A673 (cell line): ENCODE measurements around the gene TMEM273. TPM values are rescaled to one million over a fixed set of nuclear protein-coding genes. Genes with fewer than 3 reads are reported as not detected.

Experiments used
- BruUV-seq: library from RNA; stranded (reverse); fragments of 400-500 nt; replicated peaks from 2 replicates; lab custom pipeline; 2021; lab: Mats Ljungman, UMichigan
- CTCF ChIA-PET: fragments of 300-600 bp; sonication (Branson Sonifier 250); formaldehyde crosslinking; loops from one replicate; lab custom pipeline; 2022; ENCODE audit warnings: antibody characterized with exemption; lab: Charles Lee
- POLR2A ChIA-PET: fragments of 300-600 bp; sonication (Branson Sonifier 250); formaldehyde crosslinking; loops from one replicate; lab custom pipeline; 2022; ENCODE audit warnings: antibody characterized with exemption; ENCODE audit not compliant: low non-redundant PET; lab: Charles Lee
- DNase-seq: peaks from one replicate; pipeline ENCODE4 v3.0.0-alpha.2; 2015; ENCODE audit warnings: low spot score
- H3K27ac ChIP-seq: fragments of 200-600 bp; sonication (generic); 2 replicates; pipeline ENCODE4 v1.5.1; 2016; ENCODE audit warnings: mixed run types, low read depth, mild to moderate bottlenecking, mixed read lengths, antibody characterized with exemption, low read length; ENCODE audit not compliant: poor library complexity, severe bottlenecking
- H3K27me3 ChIP-seq: fragments of 200-600 bp; sonication (generic); replicated peaks from 2 replicates; pipeline ENCODE4 v1.6.1; 2017; ENCODE audit warnings: mixed run types, low read depth, mild to moderate bottlenecking, mixed read lengths, antibody characterized with exemption, low read length; ENCODE audit not compliant: insufficient read depth, poor library complexity
- H3K36me3 ChIP-seq: fragments of 200-600 bp; sonication (generic); 2 replicates; pipeline ENCODE4 v1.6.1; 2016; ENCODE audit warnings: mixed run types, mild to moderate bottlenecking, mixed read lengths, antibody characterized with exemption, low read length; ENCODE audit not compliant: insufficient read depth, poor library complexity, severe bottlenecking
- H3K4me1 ChIP-seq: fragments of 200-600 bp; sonication (generic); 2 replicates; pipeline ENCODE4 v1.6.1; 2017; ENCODE audit warnings: mixed run types, mild to moderate bottlenecking, mixed read lengths, antibody characterized with exemption, low read length; ENCODE audit not compliant: insufficient read depth, poor library complexity, severe bottlenecking
- H3K4me3 ChIP-seq: fragments of 200-600 bp; sonication (generic); 2 replicates; pipeline ENCODE4 v1.5.1; 2016; ENCODE audit warnings: low read depth, mixed run types, mild to moderate bottlenecking, mixed read lengths, low read length; ENCODE audit not compliant: poor library complexity, severe bottlenecking
- H3K9me3 ChIP-seq: fragments of 200-600 bp; sonication (generic); 2 replicates; pipeline ENCODE4 v1.6.1; 2016; ENCODE audit warnings: mixed run types, low read depth, mild to moderate bottlenecking, mixed read lengths, antibody characterized with exemption, low read length; ENCODE audit not compliant: poor library complexity, severe bottlenecking
- CTCF ChIP-seq: fragments of 300-800, 200-600 bp; sonication (generic); conservative IDR thresholded peaks from 2 replicates; pipeline ENCODE4 v1.5.1; 2017; ENCODE audit warnings: low read depth, mild to moderate bottlenecking, antibody characterized with exemption, low read length, moderate library complexity, mixed read lengths
- EZH2 ChIP-seq: fragments of 200-600 bp; sonication (generic); IDR thresholded peaks from 2 replicates; pipeline ENCODE4 v1.6.1; 2017; ENCODE audit warnings: borderline replicate concordance, low read depth, mild to moderate bottlenecking, mixed read lengths, antibody characterized with exemption, low read length; ENCODE audit not compliant: poor library complexity, severe bottlenecking
- intact Hi-C: fragments of 100-400 bp; cut with micrococcal nuclease; formaldehyde crosslinking; loops from one replicate; pipeline ENCODE4 v1.10.0; 2022; ENCODE audit not compliant: unreplicated experiment
- total RNA-seq: library from RNA; stranded (reverse); gene quantifications from 2 replicates; pipeline ENCODE4 v1.2.3, GENCODE V29; 2021

TMEM273 gene
- total RNA-seq, 1 experiment from 2014 or later: not detected

GRCh38 chr10:49115796-49116508 lies 72.2 kb downstream of the TMEM273 start:
- no peak for DNase-seq
- Histone ChIP-seq H3K27ac (no peak overlapping the region), H3K4me1 (no peaks in the 10 kb centered on the region), H3K36me3 (no peaks in the 10 kb centered on the region), H3K9me3 (no peaks in the 10 kb centered on the region), H3K27me3 (peaks cover 45% of the 10 kb centered on the region), H3K4me3 (no peak overlapping the region)
- BruUV-seq: no TSS peak
- intact Hi-C loops: no loop called here
- POLR2A ChIA-PET: no interaction called here
- CTCF ChIA-PET: no interaction called here
- TF ChIP-seq CTCF (no peak), EZH2 (no peak)

- no peak within 1 kb of the TSS for H3K27ac ChIP-seq
- no peaks in the 10 kb centered on the region for H3K9me3 ChIP-seq
- intact Hi-C loops: no loop called here
- H3K36me3 ChIP-seq: no peaks in the 10 kb centered on the region
- DNase-seq: peak; percentile 10
- peak within 1 kb of the TSS; percentile 19 for H3K4me3 ChIP-seq
- no peaks in the 10 kb centered on the region for H3K4me1 ChIP-seq
- no peak for TF ChIP-seq CTCF
- no peak for TF ChIP-seq EZH2
- CTCF ChIA-PET: no interaction called here
- H3K27me3 ChIP-seq: peaks cover 48% of the 10 kb centered on the region
- BruUV-seq: no TSS peak
- POLR2A ChIA-PET: no interaction called here
These were observed 73.0 kb downstream of the TMEM273 start, which contains the start of gene VSTM4 for GRCh38 chr10:49115015-49115795. Gene VSTM4, minus strand, starts transcription at chr10:49115522. Its CDS starts 37 bp downstream, at chr10:49115485.

- intact Hi-C loops: no loop called here
- ChIA-PET POLR2A (no interaction called here), CTCF (no interaction called here)
- DNase-seq: no peak
- Histone ChIP-seq H3K4me1 (no peaks in the 10 kb centered on the region), H3K4me3 (peak overlapping the region; percentile 19), H3K27me3 (peaks cover 48% of the 10 kb centered on the region), H3K27ac (no peak overlapping the region), H3K9me3 (no peaks in the 10 kb centered on the region), H3K36me3 (no peaks in the 10 kb centered on the region)
- BruUV-seq: no TSS peak
- no peak for TF ChIP-seq CTCF
- TF ChIP-seq EZH2: no peak
These were observed 73.5 kb downstream of the TMEM273 start for GRCh38 chr10:49114718-49115014.
